Neural progenitor cell (in vitro differentiated cells): Measurements from ENCODE around the gene ADGRF1.

Experiments used
- CTCF ChIP-seq: fragments of 200-600 bp; sonication (generic); IDR thresholded peaks from 2 replicates; pipeline ENCODE4 v1.5.1; 2017; ENCODE audit warnings: antibody characterized with exemption, mild to moderate bottlenecking
- EZH2 ChIP-seq: fragments of 200-600 bp; sonication (generic); IDR thresholded peaks from 2 replicates; pipeline ENCODE4 v1.6.1; 2017; ENCODE audit warnings: antibody characterized with exemption, mild to moderate bottlenecking, moderate library complexity
- EZH2phosphoT487 ChIP-seq: fragments of 200-600 bp; sonication (generic); IDR thresholded peaks from 2 replicates; pipeline ENCODE4 v1.6.1; 2017; ENCODE audit warnings: antibody characterized with exemption

- TF ChIP-seq CTCF, result no peak
- no peak for TF ChIP-seq EZH2
- no peak for TF ChIP-seq EZH2phosphoT487
These were observed 38.0 kb upstream of the ADGRF1 start for GRCh38 chr6:47080083-47080596.
